GM12872 (cell line): Measurements from ENCODE around the gene CHN1.

ENCODE experiments used
- TF ChIP-seq, protein P1 (sequence below): IDR thresholded peaks from 3 replicates; pipeline ENCODE4 v1.5.1; 2011; ENCODE audit warnings: low read depth, mild to moderate bottlenecking, low read length, moderate library complexity; ENCODE audit not compliant: insufficient read depth

The CHN1 gene

DNA sequence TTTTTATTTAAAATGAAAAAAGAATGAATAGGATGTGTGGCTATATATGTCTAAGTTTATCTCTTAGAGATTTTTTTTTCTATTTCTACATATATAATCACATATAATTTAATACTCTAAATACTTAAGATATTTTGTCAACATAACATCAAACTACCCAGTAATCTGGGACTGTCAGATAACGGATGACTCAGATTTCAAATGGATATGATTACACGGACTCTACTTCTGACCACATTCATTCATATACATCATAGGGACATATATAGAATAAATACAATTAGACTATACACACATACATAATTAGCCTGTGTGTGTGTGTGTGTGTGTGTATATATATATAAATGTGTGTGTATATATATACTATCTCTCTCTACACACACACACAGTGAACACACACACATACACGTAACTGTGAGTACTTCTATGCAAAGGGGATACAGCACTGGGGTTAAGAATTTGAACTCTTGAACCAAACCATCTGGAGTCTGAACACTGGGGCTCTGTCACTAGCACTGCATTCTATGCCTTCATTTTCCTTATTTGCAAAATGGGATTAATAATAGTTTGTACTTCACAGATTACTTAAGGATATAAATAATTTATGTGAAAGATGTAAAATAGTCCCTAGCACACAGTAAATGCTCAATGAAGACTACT, 59.5 kb downstream of the CHN1 start:
- TF ChIP-seq, protein P1, sequence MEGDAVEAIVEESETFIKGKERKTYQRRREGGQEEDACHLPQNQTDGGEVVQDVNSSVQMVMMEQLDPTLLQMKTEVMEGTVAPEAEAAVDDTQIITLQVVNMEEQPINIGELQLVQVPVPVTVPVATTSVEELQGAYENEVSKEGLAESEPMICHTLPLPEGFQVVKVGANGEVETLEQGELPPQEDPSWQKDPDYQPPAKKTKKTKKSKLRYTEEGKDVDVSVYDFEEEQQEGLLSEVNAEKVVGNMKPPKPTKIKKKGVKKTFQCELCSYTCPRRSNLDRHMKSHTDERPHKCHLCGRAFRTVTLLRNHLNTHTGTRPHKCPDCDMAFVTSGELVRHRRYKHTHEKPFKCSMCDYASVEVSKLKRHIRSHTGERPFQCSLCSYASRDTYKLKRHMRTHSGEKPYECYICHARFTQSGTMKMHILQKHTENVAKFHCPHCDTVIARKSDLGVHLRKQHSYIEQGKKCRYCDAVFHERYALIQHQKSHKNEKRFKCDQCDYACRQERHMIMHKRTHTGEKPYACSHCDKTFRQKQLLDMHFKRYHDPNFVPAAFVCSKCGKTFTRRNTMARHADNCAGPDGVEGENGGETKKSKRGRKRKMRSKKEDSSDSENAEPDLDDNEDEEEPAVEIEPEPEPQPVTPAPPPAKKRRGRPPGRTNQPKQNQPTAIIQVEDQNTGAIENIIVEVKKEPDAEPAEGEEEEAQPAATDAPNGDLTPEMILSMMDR = no peak

DNA sequence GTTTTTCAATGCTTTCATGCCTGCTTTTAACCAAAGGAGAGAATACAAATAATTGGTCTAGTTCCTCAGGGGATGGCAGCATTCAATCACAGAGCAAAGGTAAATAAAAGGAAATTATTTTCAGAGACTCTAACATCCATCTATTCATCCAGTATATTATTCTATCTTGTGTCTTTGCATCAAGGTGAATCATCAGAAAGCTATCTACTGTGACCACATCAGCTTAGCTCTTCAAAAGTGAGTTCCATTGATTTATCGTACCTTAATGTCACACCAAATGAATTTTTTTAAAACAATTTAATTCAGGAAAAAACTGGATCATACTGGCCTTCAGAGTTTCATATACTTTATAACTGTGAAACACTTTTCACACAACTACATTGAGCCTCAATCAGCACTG, 66.1 kb downstream of the CHN1 start:
- TF ChIP-seq, protein P1 = no peak

- TF ChIP-seq, protein P1 = no peak
Measured at GRCh38 chr2:174931724-174932123, 73.5 kb downstream of the CHN1 start.

DNA sequence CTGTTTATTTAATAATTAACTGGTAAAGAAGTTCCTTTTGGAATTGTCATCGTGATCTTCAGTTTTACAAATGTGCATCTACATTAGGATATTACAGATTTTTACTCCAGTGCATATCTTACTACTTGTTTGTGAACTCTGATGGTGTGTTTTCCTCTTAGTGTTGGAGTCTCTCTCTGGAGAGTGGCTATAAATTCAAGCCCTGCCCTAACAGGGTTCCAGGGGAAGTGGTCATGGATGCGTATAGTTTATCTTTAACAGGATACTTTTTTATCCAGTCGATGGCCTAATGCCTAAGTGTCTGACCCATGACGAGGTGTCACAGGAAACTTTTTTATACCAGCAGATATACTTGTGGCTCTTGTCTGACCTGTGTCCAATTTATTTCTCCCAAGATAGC, 75.4 kb downstream of the CHN1 start:
- TF ChIP-seq, protein P1 = no peak

DNA sequence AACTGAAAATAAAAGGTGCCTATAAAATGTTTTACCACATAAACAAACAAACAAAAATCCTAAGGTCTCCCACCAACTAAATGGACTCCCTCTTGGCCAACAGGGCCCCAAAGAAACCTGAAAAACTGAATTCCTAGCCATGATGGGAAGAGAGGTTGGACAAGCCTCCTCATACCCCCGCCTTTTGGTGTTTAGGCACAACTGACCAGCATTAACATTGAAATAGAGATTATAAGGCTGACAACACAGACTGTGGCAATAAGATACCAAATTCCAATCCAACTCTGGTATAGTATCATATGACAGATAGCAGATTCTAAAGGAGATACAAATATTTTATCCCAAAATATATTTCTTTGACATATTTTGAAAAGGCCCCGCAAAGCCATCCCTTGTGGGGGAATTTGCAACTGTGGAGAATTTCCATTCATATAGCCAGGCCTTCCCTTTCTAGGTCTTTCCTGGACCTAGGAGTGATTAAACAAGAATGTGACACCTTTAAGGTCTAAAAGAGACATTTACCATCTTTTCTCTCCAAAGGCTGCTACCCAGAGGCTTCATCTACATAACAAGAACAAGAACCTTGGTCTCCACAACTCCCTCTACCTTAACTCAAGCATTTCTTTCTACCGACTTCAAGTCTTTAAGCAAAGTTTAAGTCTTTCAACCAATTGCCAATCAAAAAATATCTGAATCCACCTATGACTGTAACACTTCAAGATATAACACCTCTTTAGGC, 80.0 kb downstream of the CHN1 start:
- TF ChIP-seq, protein P1 = no peak

DNA sequence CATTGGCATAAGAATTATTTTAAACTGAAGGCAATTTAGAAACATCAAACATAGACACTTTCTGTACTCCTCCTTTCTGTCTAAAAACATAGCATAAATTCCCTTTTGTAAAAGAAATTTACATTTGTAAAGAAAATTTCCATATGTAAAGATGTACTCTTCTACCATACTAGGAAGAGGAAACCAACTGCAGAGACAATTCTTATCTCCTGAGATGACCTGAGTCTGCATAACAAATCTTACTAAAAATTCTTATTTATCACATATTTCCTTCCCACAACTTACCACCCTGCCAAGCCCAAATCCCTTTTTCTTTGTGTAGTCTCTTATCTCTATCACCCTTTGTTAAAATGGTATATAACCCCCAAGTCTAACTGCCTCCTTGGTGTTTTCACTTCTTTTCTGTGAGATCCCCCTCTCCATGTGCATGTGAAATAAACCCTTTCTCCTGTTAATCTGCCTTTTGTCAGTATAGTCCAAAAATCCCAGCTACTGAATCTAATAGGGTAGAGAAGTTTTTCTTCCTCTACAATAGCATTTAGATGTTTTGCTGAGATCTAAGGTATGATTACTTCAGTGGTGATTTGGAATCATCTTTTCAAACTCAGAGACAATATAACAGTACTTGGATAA, 81.0 kb downstream of the CHN1 start:
- TF ChIP-seq, protein P1 = no peak

DNA sequence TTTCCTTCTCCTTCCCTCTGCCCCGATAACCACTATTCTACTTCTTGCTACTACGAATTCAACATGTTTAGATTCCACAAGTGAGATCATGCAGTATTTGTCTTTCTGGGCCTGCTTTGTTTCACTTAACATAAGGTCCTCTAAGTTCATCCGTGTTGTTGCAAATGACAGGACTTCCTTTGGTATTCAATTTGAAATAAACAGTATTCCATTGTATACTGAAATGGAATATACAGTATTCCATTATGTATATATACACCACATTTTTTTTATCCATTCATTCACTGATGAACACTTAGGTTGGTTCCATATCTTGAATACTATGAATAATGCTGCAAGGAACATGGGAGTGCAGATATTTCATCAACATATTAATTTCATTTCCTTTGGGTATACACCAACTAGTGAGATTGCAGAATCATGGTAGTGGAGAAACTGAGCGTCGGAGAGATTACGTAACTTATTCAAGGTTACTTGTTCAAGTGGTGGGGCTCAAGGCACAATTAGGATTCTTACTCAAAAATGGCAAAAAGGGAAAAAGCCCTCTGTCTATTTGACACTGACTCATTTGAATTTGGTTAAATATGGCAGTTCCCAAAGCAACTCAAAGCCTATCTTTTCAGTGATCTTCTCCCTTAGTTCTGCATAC, 85.1 kb downstream of the CHN1 start:
- TF ChIP-seq, protein P1 = no peak
